Measurements from ENCODE around the gene ATP2C2.

GRCh38 chr16:84349862-84350684 is 18.3 kb upstream of the ATP2C2 start:
- TF ChIP-seq CTCF (IDR thresholded peaks at IDR 0.05) (no peak), POLR2A (IDR thresholded peaks at IDR 0.05) (no peak)

Data from right lobe of liver (tissue), 4 donors.